ENCODE results near the gene QARS1.
A peak's percentile ranks its signal among the peaks of the same experiment; 100 is the strongest.

The QARS1 gene

DNA sequence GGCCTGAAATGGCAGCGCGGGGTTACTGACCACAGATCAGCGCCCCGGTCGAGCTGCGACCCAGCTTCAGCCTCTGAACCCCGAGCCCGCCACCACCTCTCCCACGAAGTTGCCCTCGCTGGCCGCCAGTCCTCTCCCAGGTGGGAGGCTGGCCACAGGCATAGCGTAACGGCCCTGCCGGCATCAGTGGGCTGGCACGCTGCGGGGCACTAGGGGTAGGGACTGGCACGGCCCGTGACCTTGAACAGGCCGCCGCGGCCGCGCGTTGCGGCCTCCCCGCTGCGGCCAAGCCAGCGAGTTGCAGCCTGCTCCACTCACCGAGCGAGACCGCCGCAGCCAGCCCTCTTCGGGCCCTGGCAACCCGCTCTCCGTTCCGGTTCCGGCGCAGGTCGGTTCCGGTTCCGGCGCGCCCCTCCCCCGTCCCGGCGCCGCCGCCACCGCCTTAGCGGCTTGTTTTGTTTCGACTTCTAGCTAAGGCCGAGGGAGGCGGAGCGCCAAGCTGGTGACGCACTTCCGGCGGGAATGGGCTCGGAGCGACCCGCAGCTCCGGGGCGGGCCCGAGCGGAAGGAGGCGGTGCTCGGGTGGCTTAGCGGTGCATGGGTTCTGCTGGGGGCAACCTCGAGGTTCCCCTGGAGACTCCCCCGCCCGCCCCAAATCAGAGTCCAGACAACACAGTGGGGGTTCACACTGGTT, 16.0 kb upstream of the QARS1 start, which contains the start of gene USP19:
Gene USP19, minus strand, starts transcription at position 386 of the 694 bp plus-strand sequence. CDS start 1,678 bp downstream, outside the sequence.
- DNase-seq, result peak; percentile 91

DNA sequence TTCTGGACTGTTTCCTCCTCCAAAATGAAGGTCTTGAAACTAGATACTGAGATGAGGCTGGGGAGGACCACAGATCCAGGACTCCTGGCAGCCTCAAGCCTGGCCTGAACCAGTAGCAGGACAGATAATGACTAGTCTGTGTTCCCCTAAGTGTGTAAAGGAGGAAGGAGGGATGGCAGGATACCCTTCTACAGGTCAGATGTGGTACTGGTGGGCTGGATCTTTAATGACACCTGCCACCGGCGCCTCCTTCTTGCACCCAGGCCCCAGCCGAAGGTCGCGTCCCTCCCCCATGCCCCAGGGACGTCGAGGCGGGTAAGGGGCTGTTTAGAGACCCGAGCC, 15.5 kb upstream of the QARS1 start:
- no peak for DNase-seq

DNA sequence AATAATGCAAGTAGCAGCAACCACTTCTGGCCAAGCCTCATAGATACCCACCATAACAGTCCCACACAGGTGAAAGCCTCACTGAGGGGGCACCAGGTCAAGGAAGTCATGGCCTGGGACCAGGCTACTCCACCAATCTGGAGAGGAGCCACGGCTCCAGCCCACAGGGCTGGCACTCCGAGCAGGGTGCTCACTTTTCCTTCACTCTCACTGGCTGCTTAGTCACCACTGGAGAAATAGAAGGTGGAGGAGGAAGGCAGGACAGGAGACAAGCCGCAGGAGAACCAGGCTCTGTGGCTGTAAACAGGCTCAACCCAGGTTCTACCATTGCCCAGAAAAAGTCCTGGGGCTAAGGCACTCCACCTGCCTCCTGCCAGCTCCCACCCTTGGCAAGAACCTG, 14.9 kb upstream of the QARS1 start:
- DNase-seq, result no peak

DNA sequence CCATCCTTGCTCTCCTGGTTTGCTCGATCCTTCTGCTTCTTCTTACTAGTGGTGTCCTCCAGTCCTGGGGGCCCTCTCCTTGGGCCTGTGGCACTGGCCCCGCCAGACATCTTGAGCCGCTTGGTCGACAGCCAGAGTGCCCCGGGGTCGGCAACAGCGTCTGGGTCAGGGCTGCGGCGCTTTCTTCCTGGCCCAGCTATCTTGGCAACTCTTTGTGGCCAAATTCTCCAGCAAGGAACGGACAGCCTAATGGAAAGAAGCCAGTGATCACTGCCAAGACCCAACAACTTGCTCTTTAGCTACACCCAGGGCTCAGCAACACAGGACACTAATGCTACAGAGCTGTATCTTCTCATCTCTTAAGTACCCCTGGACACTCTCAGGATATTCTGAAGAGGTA, 14.5 kb upstream of the QARS1 start:
- DNase-seq, result no peak

DNA sequence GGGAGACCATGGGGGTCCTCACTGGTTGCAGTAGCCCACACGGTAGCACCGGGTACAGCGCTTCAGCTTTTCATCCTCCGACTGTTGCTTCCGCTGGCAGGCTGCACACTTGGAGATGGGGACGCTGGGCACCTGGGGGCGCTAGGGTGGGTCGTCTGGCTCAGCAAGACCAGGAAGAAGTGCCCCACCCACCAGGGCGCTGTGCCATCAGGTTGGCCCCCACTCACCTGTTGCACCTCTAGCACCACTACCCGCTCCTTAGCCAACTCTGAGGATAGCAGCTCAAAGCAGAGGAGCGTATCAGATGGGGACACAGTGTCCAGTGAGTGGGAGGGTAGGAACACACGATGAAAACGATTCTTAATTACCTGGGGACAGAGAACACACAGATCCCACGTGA, 7.7 kb upstream of the QARS1 start:
- no peak for DNase-seq

DNA sequence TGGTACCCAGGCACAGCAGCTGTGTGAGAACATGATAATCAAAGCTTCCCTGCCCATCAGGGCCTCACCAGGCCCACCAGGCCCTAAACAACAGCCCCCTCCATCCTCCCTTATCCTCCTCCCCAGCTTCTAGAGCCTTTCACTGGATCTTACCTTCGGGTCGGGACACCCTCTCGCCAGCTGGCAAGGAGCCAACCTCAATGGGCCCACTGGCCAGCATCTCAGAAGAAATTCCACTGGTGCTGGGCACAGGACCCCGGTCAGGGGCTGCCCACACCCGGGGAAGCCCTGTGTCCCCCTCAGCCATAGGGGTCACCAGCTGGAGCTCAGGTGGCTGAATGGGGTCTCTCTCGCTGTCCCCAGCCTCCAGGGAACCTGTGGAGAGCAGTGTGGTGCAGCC, 6.8 kb upstream of the QARS1 start:
- no peak for DNase-seq

GRCh38 chr3:49110780-49111179, 6.2 kb upstream of the QARS1 start:
- DNase-seq, result no peak

DNA sequence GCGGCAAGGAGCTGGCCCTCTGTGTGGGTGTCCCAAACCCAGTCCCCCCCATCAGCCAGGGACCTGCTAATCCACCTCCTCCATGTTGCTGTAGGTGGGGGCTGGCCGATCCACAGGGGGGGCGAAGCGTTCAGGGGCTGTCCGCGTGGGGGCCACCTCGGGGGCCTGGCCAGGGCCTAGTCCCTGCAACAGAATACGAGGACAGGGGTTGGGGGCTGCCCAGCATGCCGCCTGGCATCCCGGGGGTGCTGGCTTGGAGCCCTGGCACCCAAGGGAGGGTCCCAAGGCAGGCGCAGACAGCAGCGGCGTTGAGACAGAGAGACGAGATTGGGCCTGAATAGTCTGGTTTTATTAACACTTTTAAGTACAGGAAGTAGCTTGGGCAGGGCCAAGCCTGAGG, 3.8 kb upstream of the QARS1 start:
- no peak for DNase-seq

- no peak for DNase-seq
Observed at GRCh38 chr3:49104052-49104426, 518 bp downstream of the QARS1 start.

GRCh38 chr3:49100046-49100615, 4.4 kb downstream of the QARS1 start:
- no peak for DNase-seq

GRCh38 chr3:49098910-49099630, 5.5 kb downstream of the QARS1 start:
- no peak for DNase-seq

DNA sequence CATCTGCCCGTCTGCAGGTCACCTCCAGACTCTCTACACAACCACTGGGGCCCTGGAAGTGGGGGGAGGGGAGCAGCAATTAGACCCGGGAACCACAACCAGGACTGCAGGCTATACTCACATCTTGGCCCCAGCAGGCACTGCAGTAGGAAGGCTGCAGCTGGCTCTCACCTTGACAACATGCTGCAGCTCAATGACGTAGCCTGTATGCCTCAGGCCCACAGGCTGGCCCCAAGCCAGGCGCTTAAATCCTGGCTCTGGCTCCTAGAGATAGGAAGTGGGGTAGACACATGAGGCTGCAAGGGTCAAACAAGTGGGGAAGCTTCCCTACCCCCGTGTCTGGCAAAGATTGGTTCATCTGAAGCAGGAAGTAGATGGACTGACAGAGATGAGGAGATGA, 6.1 kb downstream of the QARS1 start:
- no peak for DNase-seq

DNA sequence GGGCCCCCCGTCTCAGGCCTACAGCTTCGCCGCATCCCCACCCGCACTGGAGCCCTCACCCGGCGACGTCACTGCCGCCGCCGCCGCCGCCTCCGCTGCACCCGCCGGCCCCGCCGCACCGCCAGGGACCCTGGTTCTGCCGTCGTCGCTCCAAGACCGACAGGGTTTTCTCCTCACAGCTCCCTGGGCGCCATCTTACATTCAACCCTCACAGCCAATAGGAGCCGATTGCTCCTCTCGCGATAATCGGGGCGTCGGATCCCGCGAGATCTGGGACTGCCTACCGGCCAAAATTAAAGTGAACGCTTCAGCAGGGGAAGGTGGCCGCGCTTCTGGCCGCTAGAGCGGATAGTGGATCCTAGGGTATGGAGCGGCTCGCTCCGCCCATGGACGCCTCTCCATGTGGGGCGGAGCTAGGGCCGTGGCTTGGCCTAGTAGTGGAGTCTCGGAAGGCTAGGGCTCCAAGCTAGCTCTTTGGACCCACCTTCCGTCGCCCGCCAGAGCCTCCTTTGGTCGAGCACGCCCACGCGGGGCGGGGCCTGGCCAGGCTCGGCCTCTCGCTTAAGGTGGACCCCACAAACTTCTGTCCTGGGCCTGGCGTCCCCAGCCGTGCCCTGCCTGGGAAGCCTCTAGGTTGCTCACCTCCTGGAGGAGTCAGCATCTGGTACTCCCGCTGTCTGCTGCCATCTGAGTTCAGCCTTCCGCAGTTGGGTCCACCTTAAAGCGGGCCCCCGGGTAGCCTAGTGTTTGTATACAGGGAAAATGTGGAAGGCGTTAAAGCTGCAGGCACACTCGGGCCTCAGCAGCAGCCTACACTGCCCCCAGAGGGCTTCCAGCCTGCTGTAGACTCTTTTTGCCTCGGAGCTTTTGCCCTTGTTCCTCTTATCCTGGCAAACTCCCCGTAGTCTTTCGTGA, 10.4 kb downstream of the QARS1 start, which contains the start of gene QRICH1:
Gene QRICH1, minus strand, starts transcription at position 219 of the 915 bp plus-strand sequence. CDS start 17,054 bp downstream, outside the sequence.
- peak; percentile 98 for DNase-seq

DNA sequence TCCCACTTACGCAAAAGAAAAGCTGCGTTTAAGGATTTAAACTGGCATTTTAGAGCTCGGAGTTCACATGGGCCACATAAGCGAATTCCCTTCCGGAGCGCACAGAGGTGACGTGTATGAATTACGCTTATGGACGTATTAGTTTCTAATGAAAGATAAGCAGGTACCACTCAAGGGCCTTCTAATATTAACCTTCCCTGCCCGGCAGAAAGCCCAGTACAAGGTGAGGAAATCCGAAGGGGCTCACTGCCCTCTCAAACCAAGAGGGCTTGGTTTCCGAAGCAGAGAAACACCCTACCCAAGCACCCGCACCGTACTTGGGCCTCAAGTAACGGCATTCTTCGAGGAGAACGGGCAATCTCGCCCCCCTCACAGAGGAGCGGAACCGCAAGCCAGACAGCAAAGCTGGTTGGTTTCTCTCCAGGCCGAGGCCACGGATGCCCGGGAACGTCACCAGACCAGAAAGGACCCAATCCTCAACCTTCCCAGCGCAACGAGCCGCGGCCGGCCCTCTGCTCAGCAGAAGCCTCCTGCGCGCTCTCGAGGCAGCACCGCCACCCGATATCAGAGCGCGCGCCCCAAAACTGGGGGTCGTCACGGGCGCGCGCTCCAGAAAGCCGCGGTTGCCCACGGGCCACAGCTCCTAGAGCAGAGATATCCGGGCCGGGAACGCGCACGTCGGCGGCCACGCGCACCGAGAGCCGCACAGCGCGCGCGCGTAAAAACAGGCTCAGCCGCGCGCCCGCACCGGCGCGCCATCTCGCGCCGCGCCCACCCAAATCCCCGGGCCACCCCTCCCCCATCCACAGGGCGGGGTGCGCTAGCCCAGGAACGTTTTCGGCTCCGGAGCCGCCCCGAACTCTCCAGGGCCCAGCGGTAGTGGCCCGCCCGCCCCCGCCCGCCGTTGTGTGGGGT, 11.4 kb downstream of the QARS1 start:
- peak; percentile 74 for DNase-seq

GRCh38 chr3:49081429-49081828, 23.1 kb downstream of the QARS1 start:
- no peak for DNase-seq

DNA sequence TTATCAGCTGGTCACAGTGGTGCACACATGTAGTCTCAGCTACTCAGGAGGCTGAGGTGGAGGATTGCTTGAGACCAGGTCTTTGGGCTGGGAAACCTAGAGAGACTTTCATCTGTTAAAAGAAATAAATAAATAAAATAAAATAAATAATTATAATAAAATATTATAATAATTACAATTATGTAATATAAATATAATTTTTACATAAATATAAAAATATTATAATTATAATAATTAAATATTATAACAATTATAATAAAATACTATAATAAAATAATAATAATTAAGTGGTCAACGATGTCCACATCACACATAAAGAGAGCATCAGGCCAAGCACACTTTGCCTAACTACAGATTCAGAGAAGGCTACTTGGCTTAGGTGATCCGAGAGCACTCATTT, 25.3 kb downstream of the QARS1 start:
- no peak for DNase-seq

GRCh38 chr3:49076646-49077045, 27.9 kb downstream of the QARS1 start:
- DNase-seq, result no peak

DNA sequence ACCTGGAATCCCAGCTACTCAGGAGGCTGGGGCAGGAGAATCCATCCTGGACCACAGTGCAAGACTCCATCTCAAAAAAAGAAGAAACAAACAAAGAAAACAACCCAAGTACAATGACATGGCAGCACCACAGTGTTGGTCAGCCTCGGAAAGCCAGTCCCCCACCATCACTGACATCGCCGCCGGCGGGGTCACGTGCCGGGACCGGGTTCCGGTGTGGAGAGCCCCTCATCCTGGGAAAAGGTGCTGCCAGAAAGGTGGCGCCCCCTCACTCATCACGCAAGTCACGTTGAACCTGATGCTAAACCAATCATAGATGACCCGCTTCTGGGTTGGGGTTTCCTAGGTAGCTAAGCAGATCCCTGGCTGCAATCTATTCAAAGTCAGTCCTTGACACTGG, 28.4 kb downstream of the QARS1 start:
- no peak for DNase-seq

GRCh38 chr3:49058011-49058410, 46.5 kb downstream of the QARS1 start:
- DNase-seq, result no peak

GRCh38 chr3:49057268-49057667, 47.3 kb downstream of the QARS1 start:
- DNase-seq, result no peak

DNA sequence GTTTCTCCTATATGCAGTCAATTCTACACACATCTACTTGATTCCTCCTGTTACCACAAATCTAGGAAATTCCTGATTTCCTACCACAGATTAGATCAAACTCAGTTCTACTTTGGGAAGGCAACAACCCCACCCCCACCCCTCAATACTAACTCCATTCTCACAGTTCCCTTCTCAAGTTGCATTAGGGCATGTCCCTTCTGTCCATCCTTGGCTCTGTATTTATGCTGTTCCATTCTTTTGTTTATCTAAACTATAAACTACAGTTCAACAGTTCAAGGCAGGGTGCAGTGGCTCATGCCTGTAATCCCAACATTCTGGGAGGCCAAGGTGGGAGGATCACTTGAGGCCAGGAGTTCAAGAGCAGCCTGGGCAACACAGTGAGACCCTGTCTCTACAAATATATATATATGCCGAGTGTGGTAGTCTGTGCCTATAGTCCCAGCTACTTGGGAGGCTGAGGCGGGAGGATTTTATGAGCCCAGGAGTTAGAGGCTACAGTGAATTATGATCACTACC, 50.2 kb downstream of the QARS1 start:
- no peak for DNase-seq

DNA sequence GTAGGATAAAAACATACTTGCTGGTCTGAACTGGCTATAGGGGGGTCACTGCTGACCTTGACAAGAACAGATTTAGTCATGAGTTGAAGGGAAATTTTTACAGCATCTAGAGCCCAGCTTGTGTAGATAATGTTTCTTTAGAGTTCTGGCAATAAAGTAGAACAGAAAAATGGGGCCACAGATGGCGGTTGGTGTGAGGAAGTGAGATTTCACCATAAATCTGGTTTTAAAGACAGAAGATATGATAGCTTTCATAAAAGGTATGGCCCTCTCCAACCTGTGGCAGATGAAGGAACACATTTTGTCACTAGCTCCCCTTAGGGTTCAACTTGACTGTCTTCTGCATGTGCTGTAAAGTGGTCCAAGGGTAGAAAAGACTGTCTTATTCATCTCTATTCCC, 51.0 kb downstream of the QARS1 start:
- DNase-seq, result no peak

All from fibroblast of skin of back (primary cell).